Measurements from ENCODE around the gene KCNE4.

GRCh38 chr2:223050900-223051504 is 988 bp upstream of the KCNE4 start:
- TF ChIP-seq CTCF (IDR thresholded peaks at IDR 0.05) (no peak), POLR2A (IDR thresholded peaks at IDR 0.05) (no peak)

Data from right lobe of liver (tissue), 4 donors.